HEK293 (cell line): Measurements from ENCODE around the gene TCF7L2.
A peak's percentile ranks its signal among the peaks of the same experiment; 100 is the strongest.

Source experiments
- FEZF1 ChIP-seq: fragments of 450-650 bp; formaldehyde crosslinking; IDR thresholded peaks from 2 replicates; pipeline ENCODE4 v1.5.1; 2016; ENCODE audit warnings: missing biosample characterization, missing genetic modification characterization
- GLI2 ChIP-seq: fragments of 450-650 bp; formaldehyde crosslinking; IDR thresholded peaks from 2 replicates; pipeline ENCODE4; 2017; ENCODE audit warnings: missing biosample characterization, missing genetic modification characterization, low read depth, borderline replicate concordance
- OSR2 ChIP-seq: fragments of 450-650 bp; formaldehyde crosslinking; IDR thresholded peaks from 2 replicates; pipeline ENCODE4 v1.5.1; 2016; ENCODE audit warnings: missing biosample characterization, missing genetic modification characterization
- REST ChIP-seq: fragments of 450-650 bp; formaldehyde crosslinking; IDR thresholded peaks from 2 replicates; pipeline ENCODE4 v1.5.1; 2016; ENCODE audit warnings: missing biosample characterization, missing genetic modification characterization
- SCRT2 ChIP-seq: fragments of 450-650 bp; formaldehyde crosslinking; IDR thresholded peaks from 2 replicates; pipeline ENCODE4 v1.5.1; 2016; ENCODE audit warnings: missing biosample characterization, missing genetic modification characterization
- ZBTB20 ChIP-seq: fragments of 450-650 bp; formaldehyde crosslinking; IDR thresholded peaks from 2 replicates; pipeline ENCODE4 v1.5.1; 2016; ENCODE audit warnings: missing biosample characterization, missing genetic modification characterization
- ZBTB49 ChIP-seq: fragments of 450-650 bp; formaldehyde crosslinking; IDR thresholded peaks from 2 replicates; pipeline ENCODE4 v1.5.1; 2016; ENCODE audit warnings: missing biosample characterization, missing genetic modification characterization, low read depth
- ZBTB8A ChIP-seq: fragments of 450-650 bp; formaldehyde crosslinking; IDR thresholded peaks from 2 replicates; pipeline ENCODE4 v1.5.1; 2016; ENCODE audit warnings: missing biosample characterization, missing genetic modification characterization
- ZFP3 ChIP-seq: fragments of 450-650 bp; formaldehyde crosslinking; IDR thresholded peaks from 2 replicates; pipeline ENCODE4 v1.5.1; 2016; ENCODE audit warnings: low read depth, missing biosample characterization, missing genetic modification characterization
- ZFP37 ChIP-seq: fragments of 450-650 bp; formaldehyde crosslinking; IDR thresholded peaks from 2 replicates; pipeline ENCODE4 v1.5.1; 2016; ENCODE audit warnings: missing biosample characterization, missing genetic modification characterization
- ZNF138 ChIP-seq: fragments of 450-650 bp; formaldehyde crosslinking; IDR thresholded peaks from 2 replicates; pipeline ENCODE4 v1.5.1; 2016; ENCODE audit warnings: missing biosample characterization, missing genetic modification characterization, borderline replicate concordance
- ZNF146 ChIP-seq: fragments of 450-650 bp; formaldehyde crosslinking; IDR thresholded peaks from 2 replicates; pipeline ENCODE4 v1.5.1; 2016; ENCODE audit warnings: missing biosample characterization, missing genetic modification characterization
- ZNF19 ChIP-seq: fragments of 450-650 bp; formaldehyde crosslinking; IDR thresholded peaks from 2 replicates; pipeline ENCODE4; 2016; ENCODE audit warnings: missing biosample characterization, missing genetic modification characterization, low read depth
- ZNF202 ChIP-seq: fragments of 450-650 bp; formaldehyde crosslinking; IDR thresholded peaks from 2 replicates; pipeline ENCODE4 v1.5.1; 2016; ENCODE audit warnings: missing biosample characterization, missing genetic modification characterization, borderline replicate concordance
- ZNF274 ChIP-seq, 2 experiments: fragments of 200-500 bp in 1 of 2; fragments of 450-650 bp in 1 of 2; sonication (Bioruptor generic) in 1 of 2; formaldehyde crosslinking in 1 of 2; IDR thresholded peaks; 2 replicates each; pipeline versions ENCODE4 v1.5.1 to v1.6.1; 2014 to 2016; ENCODE audit warnings: borderline replicate concordance in 1 of 2, inconsistent platforms in 1 of 2, low read length in 1 of 2, missing biosample characterization in 1 of 2, missing genetic modification characterization in 1 of 2
- ZNF280C ChIP-seq: fragments of 450-650 bp; formaldehyde crosslinking; IDR thresholded peaks from 2 replicates; pipeline ENCODE4 v1.5.1; 2016; ENCODE audit warnings: missing biosample characterization, missing genetic modification characterization
- ZNF302 ChIP-seq: fragments of 450-650 bp; formaldehyde crosslinking; IDR thresholded peaks from 2 replicates; pipeline ENCODE4 v1.5.1; 2016; ENCODE audit warnings: missing biosample characterization, missing genetic modification characterization, low read depth
- ZNF394 ChIP-seq: fragments of 450-650 bp; formaldehyde crosslinking; IDR thresholded peaks from 2 replicates; pipeline ENCODE4 v1.5.1; 2016; ENCODE audit warnings: missing biosample characterization, missing genetic modification characterization, mild to moderate bottlenecking, moderate library complexity, borderline replicate concordance
- ZNF426 ChIP-seq: fragments of 450-650 bp; formaldehyde crosslinking; IDR thresholded peaks from 2 replicates; pipeline ENCODE4 v1.5.1; 2017; ENCODE audit warnings: missing biosample characterization, missing genetic modification characterization, mild to moderate bottlenecking, inconsistent platforms, moderate library complexity
- ZNF473 ChIP-seq: fragments of 450-650 bp; formaldehyde crosslinking; IDR thresholded peaks from 2 replicates; pipeline ENCODE4 v1.5.1; 2017; ENCODE audit warnings: missing biosample characterization, missing genetic modification characterization
- ZNF488 ChIP-seq: fragments of 450-650 bp; formaldehyde crosslinking; IDR thresholded peaks from 2 replicates; pipeline ENCODE4 v1.5.1; 2016; ENCODE audit warnings: missing biosample characterization, missing genetic modification characterization
- ZNF501 ChIP-seq: fragments of 450-650 bp; formaldehyde crosslinking; IDR thresholded peaks from 2 replicates; pipeline ENCODE4 v1.5.1; 2016; ENCODE audit warnings: missing biosample characterization, missing genetic modification characterization
- ZNF510 ChIP-seq: fragments of 450-650 bp; formaldehyde crosslinking; IDR thresholded peaks from 2 replicates; pipeline ENCODE4 v1.5.1; 2018; ENCODE audit warnings: mild to moderate bottlenecking, missing genetic modification characterization, missing biosample characterization; ENCODE audit not compliant: insufficient replicate concordance
- ZNF558 ChIP-seq: fragments of 450-650 bp; formaldehyde crosslinking; IDR thresholded peaks from 2 replicates; pipeline ENCODE4 v1.5.1; 2016; ENCODE audit warnings: missing biosample characterization, missing genetic modification characterization
- ZNF561 ChIP-seq: fragments of 450-650 bp; IDR thresholded peaks from 2 replicates; pipeline ENCODE4 v1.5.1; 2018; ENCODE audit warnings: missing biosample characterization, missing genetic modification characterization, borderline replicate concordance
- ZNF658 ChIP-seq: fragments of 450-650 bp; formaldehyde crosslinking; IDR thresholded peaks from 2 replicates; pipeline ENCODE4; 2016; ENCODE audit warnings: missing biosample characterization, missing genetic modification characterization
- ZSCAN23 ChIP-seq: fragments of 450-650 bp; formaldehyde crosslinking; IDR thresholded peaks from 2 replicates; pipeline ENCODE4 v1.5.1; 2016; ENCODE audit warnings: missing biosample characterization, missing genetic modification characterization
- ZXDB ChIP-seq: fragments of 450-650 bp; formaldehyde crosslinking; IDR thresholded peaks from 2 replicates; pipeline ENCODE4 v1.5.1; 2016; ENCODE audit warnings: missing biosample characterization, missing genetic modification characterization
- TF ChIP-seq, protein P1 (sequence below): fragments of 450-650 bp; formaldehyde crosslinking; IDR thresholded peaks from 2 replicates; pipeline ENCODE4 v1.5.1; 2017; ENCODE audit warnings: missing biosample characterization, missing genetic modification characterization

TCF7L2 gene

GRCh38 chr10:112956631-112957350 is 6.7 kb downstream of the TCF7L2 start (continued):
- TF ChIP-seq ZNF488 (no peak), ZFP37 (tag by site-specific recombination) (no peak), ZNF510 (tag by site-specific recombination) (no peak), OSR2 (peak; percentile 94), REST (tag by site-specific recombination) (no peak), ZNF658 (tag by site-specific recombination) (no peak), ZNF558 (no peak; the same call in 1 of the 2 replicates), ZNF426 (tag by site-specific recombination) (no peak), ZBTB8A (tag by site-specific recombination) (peak; percentile 57; the same call in 1 of the 2 replicates), ZNF138 (tag by site-specific recombination) (no peak), ZBTB49 (no peak), ZNF561 (tag by site-specific recombination) (peak; percentile 53), ZNF501 (0 out of 2 replicates have a peak, but pooled peaks have one; percentile 40), ZNF302 (tag by site-specific recombination) (no peak), ZXDB (tag by site-specific recombination) (peak; percentile 73), ZNF202 (no peak), ZNF394 (tag by site-specific recombination) (no peak), ZNF146 (no peak), FEZF1 (tag by site-specific recombination) (peak; percentile 99), ZNF274 (IDR thresholded peaks at IDR 0.05; ENCODE audit: low read length) (no peak), ZNF274 (tag by site-specific recombination; IDR thresholded peaks at IDR 0.05; ENCODE audit: borderline replicate concordance) (no peak), ZNF280C (tag by site-specific recombination) (no peak), ZBTB20 (no peak; the same call in 1 of the 2 replicates), ZNF19 (tag by site-specific recombination) (no peak), GLI2 (tag by site-specific recombination) (peak; percentile 85; the same call in 1 of the 2 replicates), ZFP3 (tag by site-specific recombination) (no peak), ZNF473 (tag by site-specific recombination) (no peak), ZSCAN23 (tag by site-specific recombination) (no peak), SCRT2 (tag by site-specific recombination) (no peak)
- TF ChIP-seq, protein P1, sequence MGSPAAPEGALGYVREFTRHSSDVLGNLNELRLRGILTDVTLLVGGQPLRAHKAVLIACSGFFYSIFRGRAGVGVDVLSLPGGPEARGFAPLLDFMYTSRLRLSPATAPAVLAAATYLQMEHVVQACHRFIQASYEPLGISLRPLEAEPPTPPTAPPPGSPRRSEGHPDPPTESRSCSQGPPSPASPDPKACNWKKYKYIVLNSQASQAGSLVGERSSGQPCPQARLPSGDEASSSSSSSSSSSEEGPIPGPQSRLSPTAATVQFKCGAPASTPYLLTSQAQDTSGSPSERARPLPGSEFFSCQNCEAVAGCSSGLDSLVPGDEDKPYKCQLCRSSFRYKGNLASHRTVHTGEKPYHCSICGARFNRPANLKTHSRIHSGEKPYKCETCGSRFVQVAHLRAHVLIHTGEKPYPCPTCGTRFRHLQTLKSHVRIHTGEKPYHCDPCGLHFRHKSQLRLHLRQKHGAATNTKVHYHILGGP (tag by site-specific recombination), result no peak
